ENCODE measurements around the gene AFF1.

- TF ChIP-seq CTCF (conservative IDR thresholded peaks at IDR 0.05 in 1 of 2, IDR thresholded peaks at IDR 0.05 in 1 of 2; ENCODE audit: low read depth in 1 of 2, low read length in 2 of 2) (no peak), EZH2 (IDR thresholded peaks at IDR 0.05; ENCODE audit: low read length, missing control alignments) (no peak)
Measured at GRCh38 chr4:86934147-86934770, 552 bp upstream of the AFF1 start.
